Measurements from ENCODE around the gene FXYD3. TPM values are rescaled to one million over a fixed set of nuclear protein-coding genes. Genes with fewer than 3 reads are reported as not detected.

The FXYD3 gene
- total RNA-seq, 2 experiments from 2014 or later = 0.35 to 0.88 TPM

GRCh38 chr19:35143231-35143715 is 27.6 kb downstream of the FXYD3 start, which contains the start of gene FXYD7:
Gene FXYD7 (plus strand): TSS chr19:35143255. CDS start chr19:35143334, 79 bp downstream.
- no peak within 1 kb of the TSS for H3K27ac ChIP-seq (ENCODE audit: low read depth, low read length, poor library complexity, severe bottlenecking)
- H2AFZ ChIP-seq (ENCODE audit: low read length) = peak within 1 kb of the TSS; percentile 64
- H3K79me2 ChIP-seq (ENCODE audit: insufficient read depth, low read depth, low read length) = no peaks in the 10 kb centered on the region
- no peaks in the 10 kb centered on the region for H4K20me1 ChIP-seq (ENCODE audit: insufficient read depth, low read length)
- no peaks in the 10 kb centered on the region for H3K36me3 ChIP-seq (ENCODE audit: insufficient read depth, low read length)
- no TSS peak for BruUV-seq (replicated peaks)
- intact Hi-C loops (cut with micrococcal nuclease; ENCODE audit: unreplicated experiment) = loop anchor here (5.0 to 10.0 kb wide), 2 partner anchors 124 to 322 kb away; partner anchors contain the start of gene USF2
- H3K9me3 ChIP-seq (ENCODE audit: low read length) = no peaks in the 10 kb centered on the region
- no peak for DNase-seq (ENCODE audit: low spot score)
- POLR2A ChIA-PET = interaction anchor here (0.7 to 3.5 kb wide), 2 partner anchors 8 to 73 kb away, joined by 3 to 25 read pairs; no protein-coding TSS in a partner anchor
- peak within 1 kb of the TSS; percentile 67 for H3K4me3 ChIP-seq (ENCODE audit: low read depth, low read length, poor library complexity, severe bottlenecking)
- CTCF ChIA-PET (ENCODE audit: unreplicated experiment) = interaction anchor here (0.6 kb wide), 2 partner anchors 146 to 147 kb away, joined by 3 to 5 read pairs; no protein-coding TSS in a partner anchor
- no peak for TF ChIP-seq CTCF (conservative IDR thresholded peaks at IDR 0.05; ENCODE audit: low read length)
- TF ChIP-seq EZH2phosphoT487 (IDR thresholded peaks at IDR 0.05; ENCODE audit: borderline replicate concordance, low read depth, low read length) = no peak
- H3K4me2 ChIP-seq (ENCODE audit: low read length) = peak within 1 kb of the TSS; percentile 95
- H3K9me2 ChIP-seq (ENCODE audit: insufficient read depth, low read length) = no peaks in the 10 kb centered on the region
- H3K4me1 ChIP-seq (ENCODE audit: insufficient read depth, low read length, poor library complexity, severe bottlenecking) = peaks cover 43% of the 10 kb centered on the region

GRCh38 chr19:35143818-35144217 is 28.2 kb downstream of the FXYD3 start:
- TF ChIP-seq CTCF (conservative IDR thresholded peaks at IDR 0.05; ENCODE audit: low read length) (no peak), EZH2phosphoT487 (IDR thresholded peaks at IDR 0.05; ENCODE audit: borderline replicate concordance, low read depth, low read length) (no peak)
- POLR2A ChIA-PET = interaction anchor here (0.7 to 3.5 kb wide), 2 partner anchors 8 to 73 kb away, joined by 3 to 25 read pairs; no protein-coding TSS in a partner anchor
- no peaks in the 10 kb centered on the region for H3K36me3 ChIP-seq (ENCODE audit: insufficient read depth, low read length)
- no TSS peak for BruUV-seq (replicated peaks)
- H2AFZ ChIP-seq (ENCODE audit: low read length) = no peak overlapping the region
- intact Hi-C loops (cut with micrococcal nuclease; ENCODE audit: unreplicated experiment) = loop anchor here (5.0 to 10.0 kb wide), 2 partner anchors 123 to 321 kb away; partner anchors contain the start of gene USF2
- H3K9me3 ChIP-seq (ENCODE audit: low read length) = no peaks in the 10 kb centered on the region
- CTCF ChIA-PET (ENCODE audit: unreplicated experiment) = interaction anchor here (0.6 kb wide), 1 partner anchor 147 kb away, joined by 3 read pairs; no protein-coding TSS in a partner anchor
- H4K20me1 ChIP-seq (ENCODE audit: insufficient read depth, low read length) = no peaks in the 10 kb centered on the region
- DNase-seq (ENCODE audit: low spot score) = no peak
- no peak overlapping the region for H3K4me3 ChIP-seq (ENCODE audit: low read depth, low read length, poor library complexity, severe bottlenecking)
- peak overlapping the region; percentile 75; the same call in 1 of the 2 replicates for H3K4me2 ChIP-seq (ENCODE audit: low read length)
- H3K27ac ChIP-seq (ENCODE audit: low read depth, low read length, poor library complexity, severe bottlenecking) = no peak overlapping the region
- H3K9me2 ChIP-seq (ENCODE audit: insufficient read depth, low read length) = no peaks in the 10 kb centered on the region
- peaks cover 43% of the 10 kb centered on the region for H3K4me1 ChIP-seq (ENCODE audit: insufficient read depth, low read length, poor library complexity, severe bottlenecking)
- no peaks in the 10 kb centered on the region for H3K79me2 ChIP-seq (ENCODE audit: insufficient read depth, low read depth, low read length)

GRCh38 chr19:35144259-35144599 is 28.6 kb downstream of the FXYD3 start:
- Histone ChIP-seq H3K36me3 (ENCODE audit: insufficient read depth, low read length) (no peaks in the 10 kb centered on the region), H3K27ac (ENCODE audit: low read depth, low read length, poor library complexity, severe bottlenecking) (no peak overlapping the region), H3K4me2 (ENCODE audit: low read length) (no peak overlapping the region), H3K9me3 (ENCODE audit: low read length) (no peaks in the 10 kb centered on the region), H3K4me1 (ENCODE audit: insufficient read depth, low read length, poor library complexity, severe bottlenecking) (peaks cover 43% of the 10 kb centered on the region), H3K4me3 (ENCODE audit: low read depth, low read length, poor library complexity, severe bottlenecking) (no peak overlapping the region), H2AFZ (ENCODE audit: low read length) (no peak overlapping the region), H3K79me2 (ENCODE audit: insufficient read depth, low read depth, low read length) (no peaks in the 10 kb centered on the region), H3K9me2 (ENCODE audit: insufficient read depth, low read length) (no peaks in the 10 kb centered on the region), H4K20me1 (ENCODE audit: insufficient read depth, low read length) (no peaks in the 10 kb centered on the region)
- TF ChIP-seq CTCF (conservative IDR thresholded peaks at IDR 0.05; ENCODE audit: low read length) (no peak), EZH2phosphoT487 (IDR thresholded peaks at IDR 0.05; ENCODE audit: borderline replicate concordance, low read depth, low read length) (no peak)
- ChIA-PET CTCF (ENCODE audit: unreplicated experiment) (no interaction called here), POLR2A (interaction anchor here (0.6 kb wide), 1 partner anchor 62 kb away, joined by 3 read pairs; no protein-coding TSS in a partner anchor)
- BruUV-seq (replicated peaks) = no TSS peak
- intact Hi-C loops (cut with micrococcal nuclease; ENCODE audit: unreplicated experiment) = loop anchor here (5.0 to 10.0 kb wide), 2 partner anchors 123 to 321 kb away; partner anchors contain the start of gene USF2
- no peak for DNase-seq (ENCODE audit: low spot score)

All from OCI-LY7 (cell line).